ENCODE measurements around the gene DNM3.

Gene DNM3

GRCh38 chr1:172146141-172146850, 305.0 kb downstream of the DNM3 start:
- no peak for DNase-seq

GRCh38 chr1:172147541-172147940, 306.2 kb downstream of the DNM3 start:
- DNase-seq: no peak

GRCh38 chr1:172148213-172148612, 306.9 kb downstream of the DNM3 start:
- no peak for DNase-seq

- DNase-seq: no peak
Observed at GRCh38 chr1:172148707-172149106, 307.4 kb downstream of the DNM3 start.

GRCh38 chr1:172149346-172149745, 308.0 kb downstream of the DNM3 start:
- no peak for DNase-seq

- no peak for DNase-seq
Observed at GRCh38 chr1:172154551-172154950, 313.3 kb downstream of the DNM3 start.

DNA sequence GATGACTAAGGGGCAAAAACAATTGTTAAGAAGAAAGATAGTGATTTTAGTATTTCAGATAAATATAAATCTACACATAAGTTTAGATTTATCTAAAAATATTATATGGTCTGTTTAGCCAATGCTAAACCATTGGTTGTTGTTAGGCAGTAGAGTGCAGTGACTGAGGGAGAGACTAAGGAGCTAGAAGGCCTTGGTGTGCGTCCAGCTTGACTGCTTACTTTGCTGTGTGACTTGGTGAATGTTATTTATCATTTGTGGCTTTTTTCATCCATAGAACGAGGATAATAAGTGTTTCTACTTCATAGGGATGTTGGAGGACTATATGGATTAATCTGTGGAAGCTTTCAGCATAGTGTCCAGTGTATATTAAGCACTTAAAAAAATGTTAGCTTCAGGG, 314.5 kb downstream of the DNM3 start:
- DNase-seq: no peak

DNA sequence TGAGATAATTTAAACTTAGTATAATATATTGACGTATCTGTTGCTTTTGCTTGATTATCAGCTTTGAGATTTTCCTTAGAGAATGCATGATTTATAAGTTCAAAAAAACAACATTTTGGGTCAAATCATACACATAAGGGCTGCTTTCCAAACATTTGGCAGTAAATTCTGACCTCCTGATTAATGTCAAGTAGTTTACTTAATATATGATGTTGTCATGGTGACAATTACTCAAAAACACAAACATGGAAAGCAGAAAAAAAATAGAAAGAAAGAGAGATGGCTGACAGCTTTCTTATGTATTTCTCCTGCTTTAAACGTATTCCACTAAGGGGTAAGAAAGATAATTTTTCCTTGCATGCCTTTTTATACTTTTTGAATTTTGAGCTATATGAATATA, 320.9 kb downstream of the DNM3 start:
- no peak for DNase-seq

DNA sequence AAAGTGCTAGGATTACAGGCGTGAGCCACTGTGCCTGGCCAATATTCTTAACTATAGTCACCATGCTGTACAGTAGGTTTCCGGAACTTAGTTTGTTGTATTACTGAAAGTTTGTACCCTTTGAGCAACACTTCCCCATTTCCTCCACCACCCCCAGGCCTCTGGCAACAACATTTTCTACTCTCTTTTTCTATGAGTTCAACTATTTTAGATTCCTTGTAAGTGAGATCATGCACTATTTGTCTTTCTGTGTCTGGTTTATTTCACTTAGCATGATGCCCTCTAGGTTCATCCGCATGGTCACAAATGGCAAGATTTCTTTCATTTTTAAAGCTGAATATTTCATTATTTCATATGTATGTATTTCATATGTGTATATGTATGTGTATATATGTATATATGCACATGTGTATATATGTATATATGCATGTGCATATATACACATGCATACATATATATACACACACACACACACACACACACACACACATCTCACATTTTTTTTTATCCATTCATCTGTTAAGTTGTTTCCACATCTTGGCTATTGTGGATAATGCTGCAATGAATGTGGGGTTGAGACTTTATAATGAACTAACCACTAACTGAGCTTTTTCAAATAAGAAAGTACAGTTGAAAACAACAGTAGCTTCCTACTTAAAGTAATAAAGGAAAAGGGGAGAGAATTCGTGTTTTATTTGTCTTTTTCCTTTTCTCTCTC, 322.4 kb downstream of the DNM3 start:
- DNase-seq: no peak

DNA sequence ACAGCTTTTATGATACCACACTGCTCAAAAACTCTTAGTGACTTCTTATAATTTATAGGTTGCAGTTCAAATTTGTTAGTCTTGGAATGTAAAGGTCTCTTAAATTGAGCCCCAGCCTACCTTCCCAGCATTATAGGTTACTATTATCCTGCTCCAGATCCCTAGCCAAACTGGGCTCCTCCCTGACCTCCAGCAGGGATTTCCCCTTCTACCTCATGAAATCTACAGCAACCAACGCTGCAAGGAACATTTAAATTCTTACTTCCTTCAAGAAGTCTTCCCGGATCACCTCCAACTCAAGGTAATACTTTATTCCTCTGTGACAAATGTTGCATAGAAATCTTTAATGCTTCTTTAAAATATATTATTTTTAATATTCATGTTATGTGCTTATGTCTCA, 324.1 kb downstream of the DNM3 start:
- no peak for DNase-seq

DNA sequence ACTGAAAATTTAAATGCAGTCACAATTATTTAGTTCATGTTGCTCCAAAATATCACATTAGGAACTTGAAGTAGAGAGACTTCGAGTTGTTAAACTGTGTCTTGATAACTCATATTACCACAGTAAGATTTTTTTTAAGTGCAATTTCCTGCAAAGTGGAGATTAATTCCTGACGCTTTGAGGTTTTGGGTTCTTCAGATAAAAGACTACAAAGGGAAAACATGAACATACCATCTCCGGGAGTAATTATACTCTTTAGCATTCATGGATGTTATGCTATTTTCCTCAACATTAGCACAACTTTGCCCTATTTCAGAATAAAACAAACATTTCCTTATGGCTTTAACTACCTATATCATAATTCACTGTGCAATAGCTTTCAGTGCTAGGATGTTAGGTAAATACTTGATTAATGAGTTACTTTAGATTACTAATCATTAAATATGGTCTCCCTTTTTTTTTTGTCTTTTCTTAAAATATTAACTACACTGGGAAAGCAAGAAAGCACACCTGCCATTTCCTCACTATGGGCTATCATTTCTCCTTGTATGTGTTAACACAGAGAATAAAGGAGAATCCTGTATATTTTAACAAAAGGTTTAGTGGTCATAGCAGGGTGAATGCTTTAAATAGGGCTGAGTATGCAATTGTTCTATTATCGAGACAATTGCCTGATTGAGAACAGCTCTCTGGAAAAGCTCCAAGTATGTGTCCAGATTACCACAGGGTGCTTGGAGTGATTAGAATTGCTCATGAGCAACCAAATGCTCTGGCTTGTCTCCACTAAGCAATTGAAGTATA, 326.7 kb downstream of the DNM3 start:
- no peak for DNase-seq

- no peak for DNase-seq
Observed at GRCh38 chr1:172168597-172168872, 327.2 kb downstream of the DNM3 start.

- DNase-seq: no peak
Observed at GRCh38 chr1:172169836-172170235, 328.5 kb downstream of the DNM3 start.

GRCh38 chr1:172172352-172172831, 331.1 kb downstream of the DNM3 start:
- no peak for DNase-seq

- no peak for DNase-seq
Observed at GRCh38 chr1:172176206-172176605, 334.9 kb downstream of the DNM3 start.

GRCh38 chr1:172177849-172178248, 336.6 kb downstream of the DNM3 start:
- DNase-seq: no peak

DNA sequence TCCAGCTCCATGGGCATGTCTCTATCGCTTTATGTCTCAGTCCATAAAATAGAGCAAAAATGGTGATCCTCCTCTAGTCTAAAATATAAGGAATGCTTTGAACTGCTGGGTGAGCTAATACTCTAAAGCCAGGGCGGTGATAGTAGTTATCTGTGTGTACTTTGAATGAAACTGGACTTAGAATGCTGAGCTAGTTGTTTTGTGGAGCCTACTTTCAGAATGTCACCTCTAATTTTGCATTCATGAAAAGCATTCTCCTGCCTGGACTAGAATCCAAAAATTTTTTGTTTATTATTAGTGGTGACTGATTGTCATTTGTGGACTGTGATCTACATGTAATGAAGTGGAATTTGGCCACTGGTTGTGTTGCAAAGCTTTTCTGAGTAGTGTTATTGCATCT, 337.6 kb downstream of the DNM3 start:
- no peak for DNase-seq

DNA sequence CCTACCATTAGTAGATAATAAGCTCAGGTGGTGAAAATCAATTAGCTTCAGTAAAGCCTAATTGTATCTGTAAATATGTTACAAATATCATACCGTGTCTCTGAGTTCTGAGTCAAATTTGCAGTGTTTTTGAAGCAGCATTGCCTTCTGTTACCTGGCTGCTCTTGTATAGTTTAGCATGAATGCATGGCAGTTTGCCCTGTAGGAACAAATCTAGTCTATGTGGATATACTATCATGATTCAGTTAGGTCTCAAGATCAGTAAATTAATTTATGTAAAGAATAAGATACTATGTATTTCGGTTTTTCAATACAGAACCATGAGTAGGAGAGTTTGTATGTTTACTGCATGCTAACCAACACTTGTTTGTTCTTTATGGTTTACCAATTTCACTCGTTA, 338.6 kb downstream of the DNM3 start:
- DNase-seq: no peak

DNA sequence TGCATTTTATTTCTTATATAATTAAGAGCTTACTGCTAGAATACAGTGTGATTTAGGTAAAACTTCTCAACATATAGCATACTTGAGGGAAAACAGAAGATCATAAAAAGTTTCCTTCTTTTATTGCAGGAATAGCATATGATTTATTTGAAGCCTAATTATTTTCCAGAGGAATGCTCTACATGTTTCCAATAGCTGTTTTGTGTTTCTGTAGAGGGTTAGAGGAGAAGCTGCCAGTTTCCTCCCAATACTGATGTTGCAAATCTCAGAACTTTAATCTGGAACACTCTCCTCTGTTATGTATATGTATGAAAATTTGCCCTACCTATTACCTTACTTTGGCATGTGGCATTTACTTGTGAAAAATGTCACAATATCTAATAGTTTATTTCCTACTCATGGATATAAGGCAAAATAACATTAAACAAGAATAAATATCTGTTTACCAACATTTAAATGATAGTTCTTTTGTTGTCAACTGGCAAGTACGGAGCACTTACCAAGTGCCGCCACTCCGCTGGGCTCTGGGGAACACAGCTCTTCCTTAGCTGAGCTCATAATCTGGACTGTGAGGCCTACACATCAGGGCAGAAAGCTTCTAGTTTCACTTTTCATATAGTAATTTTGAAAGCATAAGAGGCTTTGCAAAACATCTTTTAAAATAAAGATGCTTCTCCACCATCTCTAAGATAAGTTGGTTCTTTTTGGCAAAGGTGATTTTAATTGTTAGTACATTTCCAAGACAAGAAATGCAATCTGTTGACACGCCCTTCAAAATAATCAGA, 339.4 kb downstream of the DNM3 start:
- DNase-seq: no peak

- no peak for DNase-seq
Observed at GRCh38 chr1:172184506-172185191, 343.4 kb downstream of the DNM3 start.

GRCh38 chr1:172185211-172185610, 343.9 kb downstream of the DNM3 start:
- DNase-seq: no peak

GRCh38 chr1:172185996-172186395, 344.7 kb downstream of the DNM3 start:
- no peak for DNase-seq

DNA sequence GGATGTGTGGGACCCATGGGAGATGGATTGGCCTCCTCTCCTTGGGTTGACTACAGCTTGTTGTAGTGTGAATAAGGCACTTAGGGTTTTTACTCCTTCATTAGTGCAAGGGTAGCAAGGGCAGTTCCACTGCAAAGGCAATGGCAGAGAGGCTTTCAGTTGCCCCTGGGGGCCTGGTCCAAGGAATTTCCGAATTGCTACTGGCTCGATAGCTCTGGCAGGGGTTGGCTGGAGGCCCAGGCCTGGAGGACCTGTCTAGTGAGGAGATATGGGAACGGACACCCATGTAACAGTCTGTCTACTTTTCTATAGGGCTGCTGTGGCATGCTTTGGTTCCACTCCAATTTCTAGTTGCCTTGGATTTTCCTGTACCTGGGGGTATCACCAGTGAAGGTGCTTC, 360.3 kb downstream of the DNM3 start:
- DNase-seq: no peak
